Esophagus squamous epithelium (tissue), 5 donors: Measurements from ENCODE around the gene HMGXB4. TPM values are rescaled to one million over a fixed set of nuclear protein-coding genes. Genes with fewer than 3 reads are reported as not detected.

ENCODE experiments used
- DNase-seq: peaks from one replicate; lab custom pipeline; 2025; lab: John Stamatoyannopoulos, UW
- H3K27ac ChIP-seq, 4 donors: fragments of 200-600 bp; sonication (generic); one replicate each; pipeline ENCODE4 v1.5.1; 2016 to 2019; ENCODE audit warnings: mild to moderate bottlenecking in 1 of 4
- H3K27me3 ChIP-seq, 4 donors: fragments of 200-600 bp; sonication (generic); 1 replicate in 3 of 4; 2 replicates in 1 of 4; pipeline versions ENCODE4 v1.5.1 to v1.6.0; 2017 to 2021; ENCODE audit warnings: antibody characterized with exemption in 1 of 4
- H3K36me3 ChIP-seq, 3 donors: fragments of 200-600 bp; sonication (generic); one replicate each; pipeline ENCODE4 v1.5.1; 2016 to 2019
- H3K4me1 ChIP-seq, 3 donors: fragments of 200-600 bp; sonication (generic); one replicate each; pipeline ENCODE4 v1.5.1; 2017 to 2019
- H3K4me3 ChIP-seq, 4 donors: fragments of 200-600 bp; sonication (generic); 1 replicate in 3 of 4; 2 replicates in 1 of 4; pipeline ENCODE4 v1.5.1; 2016 to 2019; ENCODE audit warnings: mild to moderate bottlenecking in 2 of 4, moderate library complexity in 1 of 4
- H3K9me3 ChIP-seq, 3 donors: fragments of 200-600 bp; sonication (generic); one replicate each; pipeline ENCODE4 v1.5.1; 2016 to 2019
- CTCF ChIP-seq, 6 experiments: fragments of 450-650 bp in 4 of 6; fragments of 200-600 bp in 2 of 6; sonication (generic) in 2 of 6; IDR thresholded peaks; one replicate each; pipeline ENCODE4 v1.5.1; 2016 to 2019; ENCODE audit warnings: antibody characterized with exemption in 6 of 6, mild to moderate bottlenecking in 4 of 6, moderate library complexity in 4 of 6
- POLR2A ChIP-seq, 4 donors: fragments of 450-650 bp; IDR thresholded peaks; one replicate each; pipeline ENCODE4 v1.6.1; 2017; ENCODE audit warnings: antibody characterized with exemption in 4 of 4, mild to moderate bottlenecking in 4 of 4, moderate library complexity in 3 of 4
- WGBS, 2 donors: methylation state at CpG; one replicate each; pipeline ENCODE4 v1.1.5; 2018; 5-methylcytosine and 5-hydroxymethylcytosine counted together
- intact Hi-C: fragments of 100-400 bp; cut with DNase I; formaldehyde crosslinking; loops from one replicate; pipeline ENCODE4 v1.15.0; 2022
- total RNA-seq, 4 donors: library from RNA; depleted of rRNA; stranded (reverse); fragments of >200 nt; gene quantifications; one replicate each; pipeline ENCODE4 v1.1.0, GENCODE V29; 2016
- donor health status: DM: yes; HTN: yes; CAD: no.

Gene HMGXB4
- total RNA-seq, 4 donors from 2014 or later, result 10.2 to 20.1 (median 13.5) TPM

- TF ChIP-seq CTCF (IDR thresholded peaks at IDR 0.05) (no peak), POLR2A (IDR thresholded peaks at IDR 0.05) (no peak)
Observed at GRCh38 chr22:35269630-35270029, 12.3 kb downstream of the HMGXB4 start.

GRCh38 chr22:35274154-35274871 is 17.0 kb downstream of the HMGXB4 start:
- TF ChIP-seq CTCF (IDR thresholded peaks at IDR 0.05) (no peak), POLR2A (IDR thresholded peaks at IDR 0.05) (no peak)
- H3K36me3 ChIP-seq, result peaks cover 0 to 87% (median 4%) of the 10 kb centered on the region in 3 donors
- DNase-seq, result no peak
- H3K4me3 ChIP-seq, result no peak overlapping the region
- H3K9me3 ChIP-seq, result no peaks in the 10 kb centered on the region
- no peaks in the 10 kb centered on the region for H3K27me3 ChIP-seq
- intact Hi-C loops, result no loop called here
- H3K27ac ChIP-seq, result no peak overlapping the region
- WGBS, 2 donors, result 88 to 91% methylated on average over 8 of the region's 8 CpGs
- no peaks in the 10 kb centered on the region for H3K4me1 ChIP-seq

More at GRCh38 chr22:35269630-35270029, 12.3 kb downstream of the HMGXB4 start:
- peaks cover 0 to 99% (median 19%) of the 10 kb centered on the region in 3 donors for H3K36me3 ChIP-seq
- intact Hi-C loops, result no loop called here
- H3K9me3 ChIP-seq, result no peaks in the 10 kb centered on the region
- no peak for DNase-seq
- 97% methylated on average over 3 of the region's 3 CpGs for WGBS, 2 donors
- H3K4me1 ChIP-seq, result no peaks in the 10 kb centered on the region
- no peak overlapping the region for H3K27ac ChIP-seq
- H3K27me3 ChIP-seq, result no peaks in the 10 kb centered on the region
- H3K4me3 ChIP-seq, result no peak overlapping the region

GRCh38 chr22:35275580-35275979 is 18.3 kb downstream of the HMGXB4 start:
- 87 to 100% methylated on average over 1 of the region's 1 CpG for WGBS, 2 donors
- Histone ChIP-seq H3K36me3 (peaks cover 0 to 82% (median 4%) of the 10 kb centered on the region in 3 donors), H3K9me3 (no peaks in the 10 kb centered on the region), H3K27ac (no peak overlapping the region), H3K4me3 (no peak overlapping the region), H3K4me1 (no peaks in the 10 kb centered on the region), H3K27me3 (no peaks in the 10 kb centered on the region)
- TF ChIP-seq CTCF (IDR thresholded peaks at IDR 0.05) (no peak), POLR2A (IDR thresholded peaks at IDR 0.05) (no peak)
- DNase-seq, result no peak
- intact Hi-C loops, result no loop called here

GRCh38 chr22:35276019-35276418 is 18.7 kb downstream of the HMGXB4 start:
- intact Hi-C loops, result no loop called here
- H3K9me3 ChIP-seq, result no peaks in the 10 kb centered on the region
- no peak overlapping the region for H3K4me3 ChIP-seq
- H3K27ac ChIP-seq, result no peak overlapping the region
- no peak for TF ChIP-seq POLR2A (IDR thresholded peaks at IDR 0.05)
- TF ChIP-seq CTCF (IDR thresholded peaks at IDR 0.05), result no peak
- 82 to 86% methylated on average over 4 of the region's 4 CpGs for WGBS, 2 donors
- H3K36me3 ChIP-seq, result peaks cover 0 to 82% (median 4%) of the 10 kb centered on the region in 3 donors
- DNase-seq, result no peak
- H3K4me1 ChIP-seq, result no peaks in the 10 kb centered on the region
- no peaks in the 10 kb centered on the region for H3K27me3 ChIP-seq

GRCh38 chr22:35288116-35288515 is 30.8 kb downstream of the HMGXB4 start:
- TF ChIP-seq POLR2A (IDR thresholded peaks at IDR 0.05) (no peak), CTCF (IDR thresholded peaks at IDR 0.05) (no peak)
- Histone ChIP-seq H3K9me3 (no peaks in the 10 kb centered on the region), H3K36me3 (peaks cover 9 to 99% (median 25%) of the 10 kb centered on the region in 3 donors), H3K27ac (no peak overlapping the region), H3K4me3 (no peak overlapping the region), H3K4me1 (no peaks in the 10 kb centered on the region), H3K27me3 (no peaks in the 10 kb centered on the region)
- intact Hi-C loops, result no loop called here
- no peak for DNase-seq
- 90 to 91% methylated on average over 1 of the region's 1 CpG for WGBS, 2 donors
